GM08714 (cell line): ENCODE results near the gene TMC4.

Experiments used
- H3K4me3 ChIP-seq: fragments of 200-500 bp; sonication (Bioruptor generic); 2 replicates; pipeline ENCODE4 v1.5.1; 2014; ENCODE audit warnings: mild to moderate bottlenecking, low read length, inconsistent platforms
- ZNF274 ChIP-seq: IDR thresholded peaks from 2 replicates; pipeline ENCODE4 v1.6.1; 2012; ENCODE audit warnings: mild to moderate bottlenecking, low read depth, low read length

TMC4 gene

GRCh38 chr19:54128441-54128725 is 44.6 kb downstream of the TMC4 start:
- no peak overlapping the region for H3K4me3 ChIP-seq
- TF ChIP-seq ZNF274, result no peak

GRCh38 chr19:54127688-54128440 is 45.1 kb downstream of the TMC4 start:
- TF ChIP-seq ZNF274, result no peak
- H3K4me3 ChIP-seq, result no peak overlapping the region

GRCh38 chr19:54125713-54126112 is 47.2 kb downstream of the TMC4 start:
- no peak overlapping the region for H3K4me3 ChIP-seq
- TF ChIP-seq ZNF274, result no peak

- TF ChIP-seq ZNF274, result no peak
- no peak overlapping the region for H3K4me3 ChIP-seq
Observed at GRCh38 chr19:54124393-54124792, 48.6 kb downstream of the TMC4 start.

GRCh38 chr19:54123682-54124081 is 49.3 kb downstream of the TMC4 start:
- no peak overlapping the region for H3K4me3 ChIP-seq
- TF ChIP-seq ZNF274, result no peak

GRCh38 chr19:54121259-54121658 is 51.7 kb downstream of the TMC4 start:
- no peak overlapping the region for H3K4me3 ChIP-seq
- TF ChIP-seq ZNF274, result no peak

GRCh38 chr19:54115109-54116063 is 57.6 kb downstream of the TMC4 start, which contains the start of the genes PRPF31 and TFPT:
Gene PRPF31 (plus strand): TSS chr19:54115754. CDS start chr19:54118279, 2,525 bp downstream.
Gene TFPT (minus strand): TSS chr19:54115657. CDS start chr19:54115269, 388 bp downstream.
- TF ChIP-seq ZNF274, result no peak
- H3K4me3 ChIP-seq, result peak within 1 kb of the TSS; percentile 86

GRCh38 chr19:54114340-54115108 is 58.4 kb downstream of the TMC4 start:
- no peak for TF ChIP-seq ZNF274
- H3K4me3 ChIP-seq, result peak overlapping the region; percentile 86
